Stimulated activated CD4-positive, alpha-beta T cell treated with anti-CD3 and anti-CD28 coated beads, Interleukin-4, amount 100 ng/mL, for 48 hours (primary cell): ENCODE results near the gene IL23R.
A peak's percentile ranks its signal among the peaks of the same experiment; 100 is the strongest.
"Not testable (repeated sequence)": the region's sequence is repeated elsewhere in the genome, so short reads cannot be mapped to it uniquely, and the experiment has no call there.

Experiments
- DNase-seq, 2 donors: peaks; one replicate each; pipeline ENCODE4 v3.0.0-alpha.2; 2020; ENCODE audit warnings: low read depth in 2 of 2

The IL23R gene

GRCh38 chr1:67166196-67166595 lies at the start of gene IL23R:
Gene IL23R, plus strand, starts transcription at chr1:67166454. Its CDS starts 1,667 bp downstream, at chr1:67168121.
- peak in 1 of 2 donors; percentile 31 for DNase-seq

GRCh38 chr1:67118191-67118590 lies 48.1 kb upstream of the IL23R start:
- no peak for DNase-seq

- no peak for DNase-seq
Measured at GRCh38 chr1:67118646-67119045, 47.6 kb upstream of the IL23R start.

GRCh38 chr1:67120855-67121619 lies 45.2 kb upstream of the IL23R start:
- DNase-seq = no peak

- DNase-seq = no peak
Measured at GRCh38 chr1:67124455-67124854, 41.8 kb upstream of the IL23R start.

GRCh38 chr1:67126111-67126746 lies 40.0 kb upstream of the IL23R start:
- DNase-seq = no peak

- no peak for DNase-seq
Measured at GRCh38 chr1:67126974-67127373, 39.3 kb upstream of the IL23R start.

- DNase-seq = no peak
Measured at GRCh38 chr1:67130673-67131072, 35.6 kb upstream of the IL23R start.

- DNase-seq = no peak
Measured at GRCh38 chr1:67133177-67133576, 33.1 kb upstream of the IL23R start.

GRCh38 chr1:67134695-67135094 lies 31.6 kb upstream of the IL23R start, which contains the start of gene C1orf141:
Gene C1orf141, minus strand, starts transcription at chr1:67134970. Its CDS starts 7,730 bp downstream, at chr1:67127240.
- no peak for DNase-seq

- DNase-seq = no peak
Measured at GRCh38 chr1:67135354-67135753, 30.9 kb upstream of the IL23R start.

GRCh38 chr1:67137307-67137753 lies 28.9 kb upstream of the IL23R start:
- DNase-seq = no peak

GRCh38 chr1:67138813-67139499 lies 27.3 kb upstream of the IL23R start:
- DNase-seq = no peak

GRCh38 chr1:67140460-67140859 lies 25.8 kb upstream of the IL23R start:
- no peak for DNase-seq

GRCh38 chr1:67141832-67142231 lies 24.4 kb upstream of the IL23R start:
- DNase-seq = not testable (repeated sequence)

GRCh38 chr1:67142931-67143330 lies 23.3 kb upstream of the IL23R start:
- no peak for DNase-seq

GRCh38 chr1:67143966-67144365 lies 22.3 kb upstream of the IL23R start:
- DNase-seq = no peak

GRCh38 chr1:67144696-67145095 lies 21.6 kb upstream of the IL23R start:
- DNase-seq = no peak

GRCh38 chr1:67146101-67146500 lies 20.2 kb upstream of the IL23R start:
- DNase-seq = no peak

- DNase-seq = no peak
Measured at GRCh38 chr1:67146539-67146938, 19.7 kb upstream of the IL23R start.

- DNase-seq = not testable (repeated sequence)
Measured at GRCh38 chr1:67147973-67148372, 18.3 kb upstream of the IL23R start.

GRCh38 chr1:67148516-67149178 lies 17.6 kb upstream of the IL23R start:
- DNase-seq = no peak
